HCT116 (cell line): ENCODE measurements around the gene GRHL1. TPM values are rescaled to one million over a fixed set of nuclear protein-coding genes. Genes with fewer than 3 reads are reported as not detected.

ENCODE experiments used
- ATAC-seq: fragments of 200-7000 bp; cut with Tn5 transposase; 2 replicates; pipeline ENCODE4 v1.9.1; 2020; ENCODE audit warnings: mild to moderate bottlenecking, moderate library complexity
- BruUV-seq: library from RNA; stranded (reverse); fragments of 400-500 nt; replicated peaks from 2 replicates; lab custom pipeline; 2021; lab: Mats Ljungman, UMichigan
- CTCF ChIA-PET: fragments of 300-600 bp; sonication (Branson Sonifier 250); formaldehyde crosslinking; loops from one replicate; lab custom pipeline; 2021; ENCODE audit warnings: antibody characterized with exemption; lab: Charles Lee
- POLR2A ChIA-PET: fragments of 300-600, 350-600 bp; sonication (Branson Sonifier 250); formaldehyde crosslinking; loops from one replicate; lab custom pipeline; 2021; ENCODE audit warnings: antibody characterized with exemption; lab: Charles Lee
- RAD21 ChIA-PET, 2 experiments: fragments of 300-600 bp; sonication (Branson Sonifier 250); formaldehyde crosslinking; loops; one replicate each; lab custom pipeline; 2023; ENCODE audit warnings: low total read pairs in 2 of 2; ENCODE audit not compliant: uncharacterized antibody in 2 of 2, unreplicated experiment in 2 of 2, low non-redundant PET in 1 of 2; lab: Charles Lee
- DNase-seq: peaks from one replicate; pipeline ENCODE4 v3.0.0-alpha.2; 2010; ENCODE audit warnings: low read depth, low spot score
- H2AFZ ChIP-seq: fragments of 200-600 bp; shearing (Covaris generic), sonication (generic); 2 replicates; pipeline ENCODE4 v1.6.1; 2017; ENCODE audit warnings: low read depth, mixed run types, mixed read lengths, antibody characterized with exemption, low read length; ENCODE audit not compliant: poor library complexity, severe bottlenecking
- H3K27ac ChIP-seq: 2 replicates; pipeline ENCODE4 v1.5.1; 2012; ENCODE audit warnings: low read depth, low read length
- H3K27me3 ChIP-seq: fragments of 200-600 bp; sonication (generic); 2 replicates; pipeline ENCODE4 v1.6.1; 2016; ENCODE audit warnings: mixed run types, low read length, mixed read lengths; ENCODE audit not compliant: insufficient read depth
- H3K36me3 ChIP-seq, 2 experiments: fragments of 200-500 bp in 1 of 2; fragments of 200-600 bp in 1 of 2; sonication (Bioruptor generic) in 1 of 2; sonication (generic) in 1 of 2; 2 replicates each; pipeline versions ENCODE4 v1.5.1 to v1.6.1; 2014 to 2016; ENCODE audit warnings: low read length in 2 of 2, inconsistent platforms in 1 of 2, mixed read lengths in 1 of 2, mixed run types in 1 of 2; ENCODE audit not compliant: insufficient read depth in 2 of 2, control insufficient read depth in 1 of 2
- H3K4me1 ChIP-seq, 2 experiments: fragments of 200-600 bp in 1 of 2; sonication (generic) in 1 of 2; 2 replicates each; pipeline versions ENCODE4 v1.5.1 to v1.6.1; 2012 to 2017; ENCODE audit warnings: low read length in 2 of 2, inconsistent platforms in 1 of 2, mild to moderate bottlenecking in 1 of 2, mixed read lengths in 1 of 2, mixed run types in 1 of 2, moderate library complexity in 1 of 2; ENCODE audit not compliant: insufficient read depth in 2 of 2, control insufficient read depth in 1 of 2
- H3K4me2 ChIP-seq: fragments of 200-600 bp; sonication (generic); 2 replicates; pipeline ENCODE4 v1.6.1; 2017; ENCODE audit warnings: mixed run types, low read length, mixed read lengths
- H3K4me3 ChIP-seq, 2 experiments: fragments of 200-600 bp in 1 of 2; sonication (generic) in 1 of 2; replicated peaks in 1 of 2; 2 replicates each; pipeline ENCODE4 v1.5.1; 2011 to 2016; ENCODE audit warnings: low read length in 2 of 2, control low read depth in 1 of 2, low read depth in 1 of 2, mild to moderate bottlenecking in 1 of 2, mixed read lengths in 1 of 2, mixed run types in 1 of 2
- H3K79me2 ChIP-seq: fragments of 200-600 bp; sonication (generic); 2 replicates; pipeline ENCODE4 v1.6.1; 2017; ENCODE audit warnings: mild to moderate bottlenecking, mixed run types, low read length, moderate library complexity, mixed read lengths; ENCODE audit not compliant: insufficient read depth
- H3K9ac ChIP-seq: fragments of 200-600 bp; sonication (generic); 2 replicates; pipeline ENCODE4 v1.6.1; 2016; ENCODE audit warnings: low read length, mixed read lengths
- H3K9me2 ChIP-seq: fragments of 200-600 bp; sonication (generic), shearing (Covaris generic); 2 replicates; pipeline ENCODE4 v1.6.1; 2017; ENCODE audit warnings: mixed run types, mild to moderate bottlenecking, moderate library complexity; ENCODE audit not compliant: insufficient read depth
- H3K9me3 ChIP-seq, 2 experiments: fragments of 200-500 bp in 1 of 2; fragments of 200-600 bp in 1 of 2; sonication (Bioruptor generic) in 1 of 2; sonication (generic) in 1 of 2; 2 replicates each; pipeline ENCODE4 v1.6.1; 2014 to 2017; ENCODE audit warnings: low read length in 2 of 2, mixed read lengths in 2 of 2, inconsistent platforms in 1 of 2, low read depth in 1 of 2, mild to moderate bottlenecking in 1 of 2, mixed run types in 1 of 2, moderate library complexity in 1 of 2; ENCODE audit not compliant: control insufficient read depth in 1 of 2, insufficient read depth in 1 of 2
- H4K20me1 ChIP-seq: fragments of 200-600 bp; sonication (generic), shearing (Covaris generic); 2 replicates; pipeline ENCODE4 v1.6.1; 2017; ENCODE audit warnings: mixed run types, mild to moderate bottlenecking, moderate library complexity; ENCODE audit not compliant: insufficient read depth
- ATF3 ChIP-seq: IDR thresholded peaks from 2 replicates; pipeline ENCODE4 v1.6.1; 2012
- CBX3 ChIP-seq: IDR thresholded peaks from 2 replicates; pipeline ENCODE4 v1.6.1; 2012; ENCODE audit warnings: low read depth
- ELF1 ChIP-seq: IDR thresholded peaks from 2 replicates; pipeline ENCODE4 v1.6.1; 2012; ENCODE audit warnings: low read depth, borderline replicate concordance
- EZH2phosphoT487 ChIP-seq: fragments of 200-600 bp; IDR thresholded peaks from 2 replicates; pipeline ENCODE4 v1.6.1; 2018; ENCODE audit warnings: antibody characterized with exemption, borderline replicate concordance
- FOSL1 ChIP-seq: IDR thresholded peaks from 2 replicates; pipeline ENCODE4 v1.6.1; 2012; ENCODE audit warnings: low read depth
- JUND ChIP-seq: IDR thresholded peaks from 2 replicates; pipeline ENCODE4 v1.6.1; 2012
- POLR2AphosphoS5 ChIP-seq: IDR thresholded peaks from 2 replicates; pipeline ENCODE4 v1.6.1; 2011; ENCODE audit warnings: mild to moderate bottlenecking, low read depth, low read length, moderate library complexity
- REST ChIP-seq: IDR thresholded peaks from 2 replicates; pipeline ENCODE4 v1.6.1; 2012; ENCODE audit warnings: low read depth
- ZFX ChIP-seq: fragments of 450-650 bp; IDR thresholded peaks from 2 replicates; pipeline ENCODE4 v1.6.1; 2017
- intact Hi-C: fragments of 100-400 bp; cut with micrococcal nuclease; formaldehyde crosslinking; loops from 2 replicates; pipeline ENCODE4 v1.10.0; 2022
- total RNA-seq: library from RNA; stranded (reverse); gene quantifications from one replicate; pipeline ENCODE4 v1.2.1, GENCODE V29; 2021; ENCODE audit not compliant: unreplicated experiment
- TF ChIP-seq, protein P1 (sequence below), 3 experiments: fragments of 200-600 bp in 1 of 3; sonication (generic) in 1 of 3; IDR thresholded peaks in 2 of 3; conservative IDR thresholded peaks in 1 of 3; 2 replicates each; pipeline ENCODE4 v1.5.1; 2012 to 2017; ENCODE audit warnings: low read depth in 2 of 3, low read length in 2 of 3, antibody characterized with exemption in 1 of 3, borderline replicate concordance in 1 of 3, control low read depth in 1 of 3, mild to moderate bottlenecking in 1 of 3, mixed read lengths in 1 of 3, mixed run types in 1 of 3, moderate library complexity in 1 of 3; ENCODE audit not compliant: insufficient read depth in 1 of 3

GRHL1 gene
- total RNA-seq, 1 experiment from 2014 or later, result 8.5 TPM

GRCh38 chr2:9914384-9915065 lies 37.0 kb upstream of the GRHL1 start (continued):
- no peak for TF ChIP-seq REST
- TF ChIP-seq ZFX, result no peak
- no peak for TF ChIP-seq ELF1
- no peak for TF ChIP-seq EZH2phosphoT487
- TF ChIP-seq, all 23 proteins: peak for 12

GRCh38 chr2:9918275-9918674 lies 33.2 kb upstream of the GRHL1 start:
- RAD21 ChIA-PET, result no interaction called here
- H3K4me2 ChIP-seq, result no peak overlapping the region
- no peak for DNase-seq
- H3K4me3 ChIP-seq, result no peak overlapping the region
- ATAC-seq, result no peak
- TF ChIP-seq POLR2AphosphoS5 (no peak), ATF3 (no peak), JUND (no peak), CBX3 (no peak), ZFX (no peak), FOSL1 (no peak)
- TF ChIP-seq, protein P1, sequence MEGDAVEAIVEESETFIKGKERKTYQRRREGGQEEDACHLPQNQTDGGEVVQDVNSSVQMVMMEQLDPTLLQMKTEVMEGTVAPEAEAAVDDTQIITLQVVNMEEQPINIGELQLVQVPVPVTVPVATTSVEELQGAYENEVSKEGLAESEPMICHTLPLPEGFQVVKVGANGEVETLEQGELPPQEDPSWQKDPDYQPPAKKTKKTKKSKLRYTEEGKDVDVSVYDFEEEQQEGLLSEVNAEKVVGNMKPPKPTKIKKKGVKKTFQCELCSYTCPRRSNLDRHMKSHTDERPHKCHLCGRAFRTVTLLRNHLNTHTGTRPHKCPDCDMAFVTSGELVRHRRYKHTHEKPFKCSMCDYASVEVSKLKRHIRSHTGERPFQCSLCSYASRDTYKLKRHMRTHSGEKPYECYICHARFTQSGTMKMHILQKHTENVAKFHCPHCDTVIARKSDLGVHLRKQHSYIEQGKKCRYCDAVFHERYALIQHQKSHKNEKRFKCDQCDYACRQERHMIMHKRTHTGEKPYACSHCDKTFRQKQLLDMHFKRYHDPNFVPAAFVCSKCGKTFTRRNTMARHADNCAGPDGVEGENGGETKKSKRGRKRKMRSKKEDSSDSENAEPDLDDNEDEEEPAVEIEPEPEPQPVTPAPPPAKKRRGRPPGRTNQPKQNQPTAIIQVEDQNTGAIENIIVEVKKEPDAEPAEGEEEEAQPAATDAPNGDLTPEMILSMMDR (IDR thresholded peaks at IDR 0.05 in 2 of 3, conservative IDR thresholded peaks at IDR 0.05 in 1 of 3; ENCODE audit: borderline replicate concordance in 1 of 3, insufficient read depth in 1 of 3, low read depth in 2 of 3, low read length in 2 of 3), result no peak
- TF ChIP-seq, all 23 proteins: peak for 0
- H3K79me2 ChIP-seq, result no peaks in the 10 kb centered on the region
- CTCF ChIA-PET, result no interaction called here
- peaks cover 10 to 18% of the 10 kb centered on the region in 2 experiments for H3K4me1 ChIP-seq
- H3K27me3 ChIP-seq, result no peaks in the 10 kb centered on the region
- intact Hi-C loops, result no loop called here
- no peaks in the 10 kb centered on the region for H4K20me1 ChIP-seq
- H2AFZ ChIP-seq, result no peak overlapping the region
- no TSS peak for BruUV-seq
- no peaks in the 10 kb centered on the region for H3K9me3 ChIP-seq
- POLR2A ChIA-PET, result no interaction called here
- no peak overlapping the region for H3K27ac ChIP-seq
- no peak overlapping the region for H3K9ac ChIP-seq
- no peaks in the 10 kb centered on the region for H3K9me2 ChIP-seq
- H3K36me3 ChIP-seq, result peaks cover 9 to 18% of the 10 kb centered on the region in 2 experiments; a peak in 2 of 4 replicates
